GM12878 (cell line): ENCODE results near the gene ASTL. TPM values are rescaled to one million over a fixed set of nuclear protein-coding genes. Genes with fewer than 3 reads are reported as not detected.

Source experiments
- BACH1 ChIP-seq: fragments of 450-650 bp; IDR thresholded peaks from 2 replicates; pipeline ENCODE4 v1.6.1; 2017; ENCODE audit warnings: mild to moderate bottlenecking, borderline replicate concordance
- CBFB ChIP-seq: IDR thresholded peaks from 2 replicates; pipeline ENCODE4 v1.6.1; 2016; ENCODE audit warnings: antibody characterized with exemption, low read depth
- DPF2 ChIP-seq: fragments of 450-650 bp; IDR thresholded peaks from 2 replicates; pipeline ENCODE4 v1.6.1; 2017; ENCODE audit warnings: mild to moderate bottlenecking
- EED ChIP-seq: sonication (generic); IDR thresholded peaks from 2 replicates; pipeline ENCODE4 v1.6.1; 2016; ENCODE audit warnings: antibody characterized with exemption, low read depth
- IKZF2 ChIP-seq, 2 experiments: fragments of 450-650 bp; IDR thresholded peaks; 2 replicates each; pipeline ENCODE4 v1.6.1; 2017; ENCODE audit warnings: mild to moderate bottlenecking in 2 of 2, moderate library complexity in 2 of 2
- IRF4 ChIP-seq: IDR thresholded peaks from 2 replicates; pipeline ENCODE4 v1.6.1; 2011; ENCODE audit warnings: low read depth, low read length
- MXI1 ChIP-seq: fragments of 150-350 bp; IDR thresholded peaks from 2 replicates; pipeline ENCODE4 v1.6.1; 2011; ENCODE audit warnings: low read depth, mild to moderate bottlenecking, inconsistent platforms, low read length, improper control_type of control experiment
- MYC ChIP-seq: IDR thresholded peaks from 2 replicates; pipeline ENCODE4 v1.6.1; 2011; ENCODE audit warnings: mild to moderate bottlenecking, low read length, moderate library complexity, inconsistent platforms; ENCODE audit not compliant: insufficient read depth, insufficient replicate concordance, insufficient read length, severe bottlenecking
- NR2F1 ChIP-seq: fragments of 450-650 bp; conservative IDR thresholded peaks from 2 replicates; pipeline ENCODE4 v1.6.1; 2017; ENCODE audit warnings: mild to moderate bottlenecking
- NRF1 ChIP-seq: conservative IDR thresholded peaks from 2 replicates; pipeline ENCODE4 v1.6.1; 2011; ENCODE audit warnings: mild to moderate bottlenecking, low read depth, low read length, improper control_type of control experiment
- PAX5 ChIP-seq: IDR thresholded peaks from 2 replicates; pipeline ENCODE4 v1.6.1; 2011; ENCODE audit warnings: low read depth, low read length, borderline replicate concordance
- PML ChIP-seq: IDR thresholded peaks from 2 replicates; pipeline ENCODE4 v1.6.1; 2012; ENCODE audit warnings: low read length, inconsistent platforms
- RAD21 ChIP-seq: IDR thresholded peaks from 2 replicates; pipeline ENCODE4 v1.6.1; 2011; ENCODE audit warnings: mild to moderate bottlenecking, low read depth, low read length, moderate library complexity; ENCODE audit not compliant: insufficient read depth
- RAD51 ChIP-seq: fragments of 450-650 bp; IDR thresholded peaks from 2 replicates; pipeline ENCODE4 v1.6.1; 2016; ENCODE audit warnings: moderate library complexity, mild to moderate bottlenecking, inconsistent platforms
- RBBP5 ChIP-seq: fragments of 200-600 bp; sonication (generic); conservative IDR thresholded peaks from 2 replicates; pipeline ENCODE4 v1.6.1; 2016
- RELA ChIP-seq: fragments of 450-650 bp; IDR thresholded peaks from 2 replicates; pipeline ENCODE4 v1.8.0; 2014; ENCODE audit warnings: borderline replicate concordance; ENCODE audit not compliant: partially characterized antibody
- SREBF1 ChIP-seq: IDR thresholded peaks from 2 replicates; pipeline ENCODE4 v1.6.1; 2012; ENCODE audit warnings: mild to moderate bottlenecking, low read length
- SREBF2 ChIP-seq: IDR thresholded peaks from 2 replicates; pipeline ENCODE4 v1.6.1; 2012; ENCODE audit warnings: mild to moderate bottlenecking, low read length
- SRF ChIP-seq, 2 experiments: IDR thresholded peaks; 2 replicates each; pipeline ENCODE4 v1.6.1; 2011; ENCODE audit warnings: low read depth in 2 of 2, low read length in 2 of 2, mild to moderate bottlenecking in 1 of 2, moderate library complexity in 1 of 2
- polyA plus RNA-seq, 11 experiments: library from polyadenylated mRNA; depleted of rRNA in 4 of 11; unstranded in 6 of 11; stranded (reverse) in 5 of 11; fragments of >200 nt; fragmentation: Nextera tagmentation in 4 of 11; fragmentation: Illumina TruSeq in 1 of 11; extraction: Ambion mirVana in 4 of 11; extraction: Trizol in 1 of 11; gene quantifications; 1 replicate in 1 of 11; 2 replicates in 10 of 11; pipeline versions ENCODE4 v1.2.1 to v1.2.3, GENCODE V29; 2011 to 2016; ENCODE audit warnings: inconsistent platforms in 2 of 11, missing spikeins in 2 of 11, low read depth in 1 of 11
- total RNA-seq, 4 experiments: library from RNA; depleted of rRNA in 3 of 4; stranded (reverse); fragments of >200 nt in 3 of 4; fragmentation: Illumina TruSeq in 1 of 4; extraction: Trizol in 1 of 4; gene quantifications; 2 replicates each; pipeline versions ENCODE4 v1.2.1 to v1.2.3, GENCODE V29; 2013 to 2021
- TF ChIP-seq, protein P1 (sequence below): fragments of 450-650 bp; IDR thresholded peaks from 2 replicates; pipeline ENCODE4 v1.6.1; 2016; ENCODE audit warnings: mild to moderate bottlenecking, moderate library complexity, borderline replicate concordance
- TF ChIP-seq, protein P2 (sequence below): IDR thresholded peaks from 2 replicates; pipeline ENCODE4 v1.6.1; 2011; ENCODE audit warnings: borderline replicate concordance, low read depth, mild to moderate bottlenecking, moderate library complexity, mixed read lengths, low read length; ENCODE audit not compliant: insufficient read depth; ENCODE audit errors: extremely low read length
- TF ChIP-seq, protein P3 (sequence below): IDR thresholded peaks from 2 replicates; pipeline ENCODE4 v1.6.1; 2011; ENCODE audit warnings: low read depth, low read length, improper control_type of control experiment, borderline replicate concordance
- TF ChIP-seq, protein P4 (sequence below): fragments of 450-650 bp; formaldehyde crosslinking; IDR thresholded peaks from 2 replicates; pipeline ENCODE4 v1.4.0; 2022; ENCODE audit warnings: mild to moderate bottlenecking, moderate library complexity

Gene ASTL
- total and polyA plus RNA-seq, 10 of the 15 experiments (the other 5 are each of a cell fraction or from before 2014, with no cell fraction given): 0.18 to 1.0 (median 0.38) TPM; not detected in 4

DNA sequence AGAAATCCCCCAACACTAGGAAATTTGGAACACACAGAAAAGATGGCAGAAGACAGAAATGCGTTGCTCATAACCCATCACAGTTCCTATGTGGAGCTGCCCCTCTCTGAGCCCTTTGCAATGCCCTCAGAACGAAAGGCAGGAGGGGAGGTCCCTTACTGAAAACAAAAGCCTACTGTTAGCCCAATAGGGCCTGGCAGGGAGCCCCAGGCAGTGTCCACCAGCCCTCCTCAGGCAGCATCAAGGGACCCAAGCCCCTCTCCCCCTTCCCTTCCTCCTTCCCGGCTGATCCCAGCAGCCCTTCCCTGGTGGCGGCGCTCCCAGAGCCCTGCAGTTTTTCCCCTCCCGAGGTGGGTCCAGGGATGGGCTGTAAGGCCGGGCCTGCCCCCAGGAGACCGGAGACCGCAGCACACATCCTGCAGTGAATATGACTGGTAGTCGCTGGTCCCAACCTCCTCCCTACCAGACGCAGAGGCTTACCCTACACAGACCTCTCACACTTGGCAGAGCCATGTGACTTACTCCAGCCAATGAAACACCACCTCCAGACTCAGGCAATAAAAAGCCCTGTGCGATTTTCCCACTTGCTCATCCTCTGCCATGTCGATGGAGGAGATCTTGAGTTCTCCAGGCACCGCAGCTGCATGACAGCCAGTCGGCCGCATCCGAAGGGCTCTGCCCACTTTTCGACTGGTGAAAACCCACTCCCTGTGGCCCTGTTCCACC is 26.3 kb upstream of the ASTL start (continued):
- TF ChIP-seq, protein P1, sequence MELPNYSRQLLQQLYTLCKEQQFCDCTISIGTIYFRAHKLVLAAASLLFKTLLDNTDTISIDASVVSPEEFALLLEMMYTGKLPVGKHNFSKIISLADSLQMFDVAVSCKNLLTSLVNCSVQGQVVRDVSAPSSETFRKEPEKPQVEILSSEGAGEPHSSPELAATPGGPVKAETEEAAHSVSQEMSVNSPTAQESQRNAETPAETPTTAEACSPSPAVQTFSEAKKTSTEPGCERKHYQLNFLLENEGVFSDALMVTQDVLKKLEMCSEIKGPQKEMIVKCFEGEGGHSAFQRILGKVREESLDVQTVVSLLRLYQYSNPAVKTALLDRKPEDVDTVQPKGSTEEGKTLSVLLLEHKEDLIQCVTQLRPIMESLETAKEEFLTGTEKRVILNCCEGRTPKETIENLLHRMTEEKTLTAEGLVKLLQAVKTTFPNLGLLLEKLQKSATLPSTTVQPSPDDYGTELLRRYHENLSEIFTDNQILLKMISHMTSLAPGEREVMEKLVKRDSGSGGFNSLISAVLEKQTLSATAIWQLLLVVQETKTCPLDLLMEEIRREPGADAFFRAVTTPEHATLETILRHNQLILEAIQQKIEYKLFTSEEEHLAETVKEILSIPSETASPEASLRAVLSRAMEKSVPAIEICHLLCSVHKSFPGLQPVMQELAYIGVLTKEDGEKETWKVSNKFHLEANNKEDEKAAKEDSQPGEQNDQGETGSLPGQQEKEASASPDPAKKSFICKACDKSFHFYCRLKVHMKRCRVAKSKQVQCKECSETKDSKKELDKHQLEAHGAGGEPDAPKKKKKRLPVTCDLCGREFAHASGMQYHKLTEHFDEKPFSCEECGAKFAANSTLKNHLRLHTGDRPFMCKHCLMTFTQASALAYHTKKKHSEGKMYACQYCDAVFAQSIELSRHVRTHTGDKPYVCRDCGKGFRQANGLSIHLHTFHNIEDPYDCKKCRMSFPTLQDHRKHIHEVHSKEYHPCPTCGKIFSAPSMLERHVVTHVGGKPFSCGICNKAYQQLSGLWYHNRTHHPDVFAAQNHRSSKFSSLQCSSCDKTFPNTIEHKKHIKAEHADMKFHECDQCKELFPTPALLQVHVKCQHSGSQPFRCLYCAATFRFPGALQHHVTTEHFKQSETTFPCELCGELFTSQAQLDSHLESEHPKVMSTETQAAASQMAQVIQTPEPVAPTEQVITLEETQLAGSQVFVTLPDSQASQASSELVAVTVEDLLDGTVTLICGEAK: no peak
- TF ChIP-seq, protein P2, sequence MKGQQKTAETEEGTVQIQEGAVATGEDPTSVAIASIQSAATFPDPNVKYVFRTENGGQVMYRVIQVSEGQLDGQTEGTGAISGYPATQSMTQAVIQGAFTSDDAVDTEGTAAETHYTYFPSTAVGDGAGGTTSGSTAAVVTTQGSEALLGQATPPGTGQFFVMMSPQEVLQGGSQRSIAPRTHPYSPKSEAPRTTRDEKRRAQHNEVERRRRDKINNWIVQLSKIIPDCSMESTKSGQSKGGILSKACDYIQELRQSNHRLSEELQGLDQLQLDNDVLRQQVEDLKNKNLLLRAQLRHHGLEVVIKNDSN: peak; percentile 91
- no peak for TF ChIP-seq NRF1
- TF ChIP-seq RAD51: peak; percentile 95
- TF ChIP-seq BACH1: peak; percentile 32; the same call in 1 of the 2 replicates
- peak; percentile 16; the same call in 1 of the 2 replicates for TF ChIP-seq RAD21
- TF ChIP-seq, protein P3, sequence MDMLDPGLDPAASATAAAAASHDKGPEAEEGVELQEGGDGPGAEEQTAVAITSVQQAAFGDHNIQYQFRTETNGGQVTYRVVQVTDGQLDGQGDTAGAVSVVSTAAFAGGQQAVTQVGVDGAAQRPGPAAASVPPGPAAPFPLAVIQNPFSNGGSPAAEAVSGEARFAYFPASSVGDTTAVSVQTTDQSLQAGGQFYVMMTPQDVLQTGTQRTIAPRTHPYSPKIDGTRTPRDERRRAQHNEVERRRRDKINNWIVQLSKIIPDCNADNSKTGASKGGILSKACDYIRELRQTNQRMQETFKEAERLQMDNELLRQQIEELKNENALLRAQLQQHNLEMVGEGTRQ: peak; percentile 88
- TF ChIP-seq DPF2: peak; percentile 93
- no peak for TF ChIP-seq MXI1
- TF ChIP-seq CBFB: peak; percentile 63
- TF ChIP-seq PML: no peak
- peak; percentile 95 to 97 for TF ChIP-seq IKZF2 (IDR thresholded peaks at IDR 0.05)
- no peak for TF ChIP-seq SRF (IDR thresholded peaks at IDR 0.05; ENCODE audit: low read depth in 2 of 2, low read length in 2 of 2)
- TF ChIP-seq RBBP5: no peak
- TF ChIP-seq NR2F1: peak; percentile 52
- TF ChIP-seq PAX5: no peak
- TF ChIP-seq IRF4: peak; percentile 59; the same call in 1 of the 2 replicates
- no peak for TF ChIP-seq MYC
- TF ChIP-seq, protein P4, sequence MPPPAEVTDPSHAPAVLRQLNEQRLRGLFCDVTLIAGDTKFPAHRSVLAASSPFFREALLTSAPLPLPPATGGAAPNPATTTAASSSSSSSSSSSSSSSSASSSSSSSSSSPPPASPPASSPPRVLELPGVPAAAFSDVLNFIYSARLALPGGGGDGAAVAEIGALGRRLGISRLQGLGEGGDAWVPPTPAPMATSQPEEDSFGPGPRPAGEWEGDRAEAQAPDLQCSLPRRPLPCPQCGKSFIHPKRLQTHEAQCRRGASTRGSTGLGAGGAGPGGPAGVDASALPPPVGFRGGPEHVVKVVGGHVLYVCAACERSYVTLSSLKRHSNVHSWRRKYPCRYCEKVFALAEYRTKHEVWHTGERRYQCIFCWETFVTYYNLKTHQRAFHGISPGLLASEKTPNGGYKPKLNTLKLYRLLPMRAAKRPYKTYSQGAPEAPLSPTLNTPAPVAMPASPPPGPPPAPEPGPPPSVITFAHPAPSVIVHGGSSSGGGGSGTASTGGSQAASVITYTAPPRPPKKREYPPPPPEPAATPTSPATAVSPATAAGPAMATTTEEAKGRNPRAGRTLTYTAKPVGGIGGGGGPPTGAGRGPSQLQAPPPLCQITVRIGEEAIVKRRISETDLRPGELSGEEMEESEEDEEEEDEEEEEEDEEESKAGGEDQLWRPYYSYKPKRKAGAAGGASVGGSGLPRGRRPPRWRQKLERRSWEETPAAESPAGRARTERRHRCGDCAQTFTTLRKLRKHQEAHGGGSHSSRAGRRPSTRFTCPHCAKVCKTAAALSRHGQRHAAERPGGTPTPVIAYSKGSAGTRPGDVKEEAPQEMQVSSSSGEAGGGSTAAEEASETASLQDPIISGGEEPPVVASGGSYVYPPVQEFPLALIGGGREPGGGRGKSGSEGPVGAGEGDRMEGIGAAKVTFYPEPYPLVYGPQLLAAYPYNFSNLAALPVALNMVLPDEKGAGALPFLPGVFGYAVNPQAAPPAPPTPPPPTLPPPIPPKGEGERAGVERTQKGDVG: no peak
- TF ChIP-seq SREBF2: no peak
- no peak for TF ChIP-seq SREBF1
- TF ChIP-seq RELA: no peak
- peak; percentile 77 for TF ChIP-seq EED
